HCT116 (cell line): ENCODE data around the gene CAB39L. TPM values are rescaled to one million over a fixed set of nuclear protein-coding genes. Genes with fewer than 3 reads are reported as not detected.

ENCODE experiments used
- ATAC-seq: fragments of 200-7000 bp; cut with Tn5 transposase; 2 replicates; pipeline ENCODE4 v1.9.1; 2020; ENCODE audit warnings: mild to moderate bottlenecking, moderate library complexity
- BruUV-seq: library from RNA; stranded (reverse); fragments of 400-500 nt; replicated peaks from 2 replicates; lab custom pipeline; 2021; lab: Mats Ljungman, UMichigan
- CTCF ChIA-PET: fragments of 300-600 bp; sonication (Branson Sonifier 250); formaldehyde crosslinking; loops from one replicate; lab custom pipeline; 2021; ENCODE audit warnings: antibody characterized with exemption; lab: Charles Lee
- POLR2A ChIA-PET: fragments of 300-600, 350-600 bp; sonication (Branson Sonifier 250); formaldehyde crosslinking; loops from one replicate; lab custom pipeline; 2021; ENCODE audit warnings: antibody characterized with exemption; lab: Charles Lee
- RAD21 ChIA-PET, 2 experiments: fragments of 300-600 bp; sonication (Branson Sonifier 250); formaldehyde crosslinking; loops; one replicate each; lab custom pipeline; 2023; ENCODE audit warnings: low total read pairs in 2 of 2; ENCODE audit not compliant: uncharacterized antibody in 2 of 2, unreplicated experiment in 2 of 2, low non-redundant PET in 1 of 2; lab: Charles Lee
- DNase-seq: peaks from one replicate; pipeline ENCODE4 v3.0.0-alpha.2; 2010; ENCODE audit warnings: low read depth, low spot score
- H2AFZ ChIP-seq: fragments of 200-600 bp; shearing (Covaris generic), sonication (generic); 2 replicates; pipeline ENCODE4 v1.6.1; 2017; ENCODE audit warnings: low read depth, mixed run types, mixed read lengths, antibody characterized with exemption, low read length; ENCODE audit not compliant: poor library complexity, severe bottlenecking
- H3K27ac ChIP-seq: 2 replicates; pipeline ENCODE4 v1.5.1; 2012; ENCODE audit warnings: low read depth, low read length
- H3K27me3 ChIP-seq: fragments of 200-600 bp; sonication (generic); 2 replicates; pipeline ENCODE4 v1.6.1; 2016; ENCODE audit warnings: mixed run types, low read length, mixed read lengths; ENCODE audit not compliant: insufficient read depth
- H3K36me3 ChIP-seq, 2 experiments: fragments of 200-500 bp in 1 of 2; fragments of 200-600 bp in 1 of 2; sonication (Bioruptor generic) in 1 of 2; sonication (generic) in 1 of 2; 2 replicates each; pipeline versions ENCODE4 v1.5.1 to v1.6.1; 2014 to 2016; ENCODE audit warnings: low read length in 2 of 2, inconsistent platforms in 1 of 2, mixed read lengths in 1 of 2, mixed run types in 1 of 2; ENCODE audit not compliant: insufficient read depth in 2 of 2, control insufficient read depth in 1 of 2
- H3K4me1 ChIP-seq, 2 experiments: fragments of 200-600 bp in 1 of 2; sonication (generic) in 1 of 2; 2 replicates each; pipeline versions ENCODE4 v1.5.1 to v1.6.1; 2012 to 2017; ENCODE audit warnings: low read length in 2 of 2, inconsistent platforms in 1 of 2, mild to moderate bottlenecking in 1 of 2, mixed read lengths in 1 of 2, mixed run types in 1 of 2, moderate library complexity in 1 of 2; ENCODE audit not compliant: insufficient read depth in 2 of 2, control insufficient read depth in 1 of 2
- H3K4me2 ChIP-seq: fragments of 200-600 bp; sonication (generic); 2 replicates; pipeline ENCODE4 v1.6.1; 2017; ENCODE audit warnings: mixed run types, low read length, mixed read lengths
- H3K4me3 ChIP-seq, 2 experiments: fragments of 200-600 bp in 1 of 2; sonication (generic) in 1 of 2; replicated peaks in 1 of 2; 2 replicates each; pipeline ENCODE4 v1.5.1; 2011 to 2016; ENCODE audit warnings: low read length in 2 of 2, control low read depth in 1 of 2, low read depth in 1 of 2, mild to moderate bottlenecking in 1 of 2, mixed read lengths in 1 of 2, mixed run types in 1 of 2
- H3K79me2 ChIP-seq: fragments of 200-600 bp; sonication (generic); 2 replicates; pipeline ENCODE4 v1.6.1; 2017; ENCODE audit warnings: mild to moderate bottlenecking, mixed run types, low read length, moderate library complexity, mixed read lengths; ENCODE audit not compliant: insufficient read depth
- H3K9ac ChIP-seq: fragments of 200-600 bp; sonication (generic); 2 replicates; pipeline ENCODE4 v1.6.1; 2016; ENCODE audit warnings: low read length, mixed read lengths
- H3K9me2 ChIP-seq: fragments of 200-600 bp; sonication (generic), shearing (Covaris generic); 2 replicates; pipeline ENCODE4 v1.6.1; 2017; ENCODE audit warnings: mixed run types, mild to moderate bottlenecking, moderate library complexity; ENCODE audit not compliant: insufficient read depth
- H3K9me3 ChIP-seq, 2 experiments: fragments of 200-500 bp in 1 of 2; fragments of 200-600 bp in 1 of 2; sonication (Bioruptor generic) in 1 of 2; sonication (generic) in 1 of 2; 2 replicates each; pipeline ENCODE4 v1.6.1; 2014 to 2017; ENCODE audit warnings: low read length in 2 of 2, mixed read lengths in 2 of 2, inconsistent platforms in 1 of 2, low read depth in 1 of 2, mild to moderate bottlenecking in 1 of 2, mixed run types in 1 of 2, moderate library complexity in 1 of 2; ENCODE audit not compliant: control insufficient read depth in 1 of 2, insufficient read depth in 1 of 2
- H4K20me1 ChIP-seq: fragments of 200-600 bp; sonication (generic), shearing (Covaris generic); 2 replicates; pipeline ENCODE4 v1.6.1; 2017; ENCODE audit warnings: mixed run types, mild to moderate bottlenecking, moderate library complexity; ENCODE audit not compliant: insufficient read depth
- ATF3 ChIP-seq: IDR thresholded peaks from 2 replicates; pipeline ENCODE4 v1.6.1; 2012
- CBX3 ChIP-seq: IDR thresholded peaks from 2 replicates; pipeline ENCODE4 v1.6.1; 2012; ENCODE audit warnings: low read depth
- CEBPB ChIP-seq: IDR thresholded peaks from 2 replicates; pipeline ENCODE4 v1.6.1; 2012; ENCODE audit warnings: low read depth
- EGR1 ChIP-seq: IDR thresholded peaks from 2 replicates; pipeline ENCODE4 v1.6.1; 2012; ENCODE audit warnings: low read depth
- ELF1 ChIP-seq: IDR thresholded peaks from 2 replicates; pipeline ENCODE4 v1.6.1; 2012; ENCODE audit warnings: low read depth, borderline replicate concordance
- EZH2 ChIP-seq: fragments of 200-600 bp; sonication (generic); IDR thresholded peaks from 2 replicates; pipeline ENCODE4 v1.6.1; 2017; ENCODE audit warnings: antibody characterized with exemption, mixed run types
- EZH2phosphoT487 ChIP-seq: fragments of 200-600 bp; IDR thresholded peaks from 2 replicates; pipeline ENCODE4 v1.6.1; 2018; ENCODE audit warnings: antibody characterized with exemption, borderline replicate concordance
- FOSL1 ChIP-seq: IDR thresholded peaks from 2 replicates; pipeline ENCODE4 v1.6.1; 2012; ENCODE audit warnings: low read depth
- JUND ChIP-seq: IDR thresholded peaks from 2 replicates; pipeline ENCODE4 v1.6.1; 2012
- MAX ChIP-seq: IDR thresholded peaks from 2 replicates; pipeline ENCODE4 v1.6.1; 2012
- POLR2A ChIP-seq: IDR thresholded peaks from 2 replicates; pipeline ENCODE4 v1.7.0; 2011; ENCODE audit warnings: borderline replicate concordance; ENCODE audit not compliant: insufficient read depth, insufficient read length; ENCODE audit errors: extremely low read depth
- POLR2AphosphoS5 ChIP-seq: IDR thresholded peaks from 2 replicates; pipeline ENCODE4 v1.6.1; 2011; ENCODE audit warnings: mild to moderate bottlenecking, low read depth, low read length, moderate library complexity
- RAD21 ChIP-seq: IDR thresholded peaks from 2 replicates; pipeline ENCODE4 v1.6.1; 2012; ENCODE audit warnings: low read depth, mild to moderate bottlenecking
- REST ChIP-seq: IDR thresholded peaks from 2 replicates; pipeline ENCODE4 v1.6.1; 2012; ENCODE audit warnings: low read depth
- SIN3A ChIP-seq: IDR thresholded peaks from 2 replicates; pipeline ENCODE4 v1.6.1; 2012; ENCODE audit warnings: low read depth
- SP1 ChIP-seq: IDR thresholded peaks from 2 replicates; pipeline ENCODE4 v1.6.1; 2012; ENCODE audit warnings: low read depth
- SRF ChIP-seq: IDR thresholded peaks from 2 replicates; pipeline ENCODE4 v1.6.1; 2012; ENCODE audit warnings: low read depth
- TCF7L2 ChIP-seq: IDR thresholded peaks from 2 replicates; pipeline ENCODE4 v1.7.0; 2011; ENCODE audit warnings: borderline replicate concordance, inconsistent platforms; ENCODE audit not compliant: insufficient read depth, insufficient read length; ENCODE audit errors: extremely low read depth
- intact Hi-C: fragments of 100-400 bp; cut with micrococcal nuclease; formaldehyde crosslinking; loops from 2 replicates; pipeline ENCODE4 v1.10.0; 2022
- total RNA-seq: library from RNA; stranded (reverse); gene quantifications from one replicate; pipeline ENCODE4 v1.2.1, GENCODE V29; 2021; ENCODE audit not compliant: unreplicated experiment
- TF ChIP-seq, protein P1 (sequence below): IDR thresholded peaks from 2 replicates; pipeline ENCODE4 v1.6.1; 2011; ENCODE audit warnings: mild to moderate bottlenecking, low read length, moderate library complexity; ENCODE audit not compliant: insufficient replicate concordance; ENCODE audit errors: extremely low read depth

Gene CAB39L
- total RNA-seq, 1 experiment from 2014 or later, result 6.1 TPM

DNA sequence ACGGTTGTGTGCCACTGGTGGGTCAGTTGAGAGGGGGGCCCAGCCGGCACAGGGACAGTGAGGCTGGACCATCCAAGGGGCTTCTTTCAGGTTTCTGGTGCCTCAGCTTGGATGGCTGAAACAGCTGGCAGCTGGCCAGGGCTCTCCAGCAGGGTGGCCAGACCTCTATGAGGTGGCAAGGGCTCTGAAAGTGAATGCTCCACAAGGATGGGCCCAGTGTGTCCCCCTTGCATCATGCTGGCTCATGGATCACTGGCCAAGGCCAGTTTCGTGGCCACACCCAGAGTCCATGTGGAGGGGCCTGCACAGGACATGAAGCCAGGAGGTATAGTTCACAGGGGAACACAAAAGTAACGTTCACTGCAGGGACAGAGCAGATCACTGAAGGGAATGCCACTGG lies 146.5 kb downstream of the CAB39L start:
- Histone ChIP-seq H3K27ac (no peak overlapping the region), H2AFZ (no peak overlapping the region), H3K9ac (no peak overlapping the region)

More for the DNA sequence above, 146.5 kb downstream of the CAB39L start:
- BruUV-seq, result no TSS peak
- Histone ChIP-seq H3K4me3 (no peak overlapping the region), H3K79me2 (no peaks in the 10 kb centered on the region), H3K36me3 (no peaks in the 10 kb centered on the region), H3K9me3 (no peaks in the 10 kb centered on the region), H3K27me3 (no peaks in the 10 kb centered on the region), H3K4me1 (peaks cover 0 to 6% of the 10 kb centered on the region in 2 experiments; a peak in 2 of 4 replicates), H3K4me2 (no peak overlapping the region), H4K20me1 (no peaks in the 10 kb centered on the region), H3K9me2 (no peaks in the 10 kb centered on the region)
- intact Hi-C loops, result no loop called here
- ChIA-PET RAD21 (no interaction called here), POLR2A (no interaction called here), CTCF (interaction anchor here (1.7 kb wide), 1 partner anchor 309 kb away, joined by 4 read pairs; no protein-coding TSS in a partner anchor)
- ATAC-seq (no peak), DNase-seq (no peak)
- TF ChIP-seq SRF, result no peak
- no peak for TF ChIP-seq ATF3
- TF ChIP-seq FOSL1, result no peak
- no peak for TF ChIP-seq EGR1
- no peak for TF ChIP-seq POLR2AphosphoS5
- TF ChIP-seq, protein P1, sequence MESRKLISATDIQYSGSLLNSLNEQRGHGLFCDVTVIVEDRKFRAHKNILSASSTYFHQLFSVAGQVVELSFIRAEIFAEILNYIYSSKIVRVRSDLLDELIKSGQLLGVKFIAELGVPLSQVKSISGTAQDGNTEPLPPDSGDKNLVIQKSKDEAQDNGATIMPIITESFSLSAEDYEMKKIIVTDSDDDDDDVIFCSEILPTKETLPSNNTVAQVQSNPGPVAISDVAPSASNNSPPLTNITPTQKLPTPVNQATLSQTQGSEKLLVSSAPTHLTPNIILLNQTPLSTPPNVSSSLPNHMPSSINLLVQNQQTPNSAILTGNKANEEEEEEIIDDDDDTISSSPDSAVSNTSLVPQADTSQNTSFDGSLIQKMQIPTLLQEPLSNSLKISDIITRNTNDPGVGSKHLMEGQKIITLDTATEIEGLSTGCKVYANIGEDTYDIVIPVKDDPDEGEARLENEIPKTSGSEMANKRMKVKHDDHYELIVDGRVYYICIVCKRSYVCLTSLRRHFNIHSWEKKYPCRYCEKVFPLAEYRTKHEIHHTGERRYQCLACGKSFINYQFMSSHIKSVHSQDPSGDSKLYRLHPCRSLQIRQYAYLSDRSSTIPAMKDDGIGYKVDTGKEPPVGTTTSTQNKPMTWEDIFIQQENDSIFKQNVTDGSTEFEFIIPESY, result no peak
- TF ChIP-seq POLR2A, result no peak
- no peak for TF ChIP-seq MAX
- no peak for TF ChIP-seq EZH2phosphoT487
- TF ChIP-seq JUND, result no peak
- TF ChIP-seq EZH2, result no peak
- no peak for TF ChIP-seq CEBPB
- TF ChIP-seq ELF1, result no peak
- TF ChIP-seq TCF7L2, result no peak
- no peak for TF ChIP-seq RAD21
- TF ChIP-seq SP1, result no peak
- TF ChIP-seq REST, result no peak
- no peak for TF ChIP-seq CBX3
- no peak for TF ChIP-seq SIN3A
